HG03064 (cell line): ENCODE data around the gene FAM185A.
"Not testable (repeated sequence)": the region's sequence is repeated elsewhere in the genome, so short reads cannot be mapped to it uniquely, and the experiment has no call there.

Experiments used
- ATAC-seq: cut with Tn5 transposase; IDR thresholded peaks from one replicate; pipeline ENCODE4 v1.9.1; 2021; ENCODE audit warnings: low read depth; ENCODE audit not compliant: unreplicated experiment

FAM185A gene

DNA sequence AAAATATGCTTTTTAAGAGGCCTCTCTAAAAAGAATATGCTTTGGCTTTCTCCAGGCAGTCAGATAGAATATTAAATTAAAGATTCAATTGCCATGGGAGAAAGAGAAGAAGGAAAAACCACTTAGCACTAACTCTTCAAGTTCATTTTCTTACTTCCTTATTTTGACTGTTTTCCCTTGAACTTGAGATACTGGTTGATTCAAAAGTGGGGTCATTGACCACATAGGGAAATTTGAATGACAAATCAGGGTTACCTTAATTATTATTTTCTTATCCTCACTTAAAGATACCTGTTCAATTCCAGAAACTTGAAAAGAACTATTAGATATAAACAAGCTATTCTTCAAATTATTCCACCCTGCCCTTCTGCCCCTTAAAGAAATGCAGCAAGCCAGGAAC lies 27.4 kb downstream of the FAM185A start:
- not testable (repeated sequence) for ATAC-seq

DNA sequence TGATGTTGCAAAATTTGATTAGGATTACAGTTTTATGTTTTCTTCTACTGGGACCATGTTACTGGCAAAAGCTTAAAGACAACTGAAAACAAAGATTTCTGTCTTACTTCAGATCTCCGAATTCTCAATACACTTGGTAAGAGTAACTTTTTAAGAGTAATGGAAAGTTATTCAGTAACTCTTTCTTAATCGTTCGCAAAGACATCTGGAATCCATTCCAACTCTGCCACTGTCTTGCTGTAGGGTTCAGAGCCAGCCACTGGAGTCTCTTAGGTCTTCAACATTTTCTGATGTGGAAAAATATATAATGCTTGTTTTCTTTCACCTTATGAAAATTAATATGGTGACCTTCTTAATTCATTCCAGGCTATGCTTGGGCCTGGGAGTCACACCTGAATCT lies 29.9 kb downstream of the FAM185A start:
- ATAC-seq: not testable (repeated sequence)

DNA sequence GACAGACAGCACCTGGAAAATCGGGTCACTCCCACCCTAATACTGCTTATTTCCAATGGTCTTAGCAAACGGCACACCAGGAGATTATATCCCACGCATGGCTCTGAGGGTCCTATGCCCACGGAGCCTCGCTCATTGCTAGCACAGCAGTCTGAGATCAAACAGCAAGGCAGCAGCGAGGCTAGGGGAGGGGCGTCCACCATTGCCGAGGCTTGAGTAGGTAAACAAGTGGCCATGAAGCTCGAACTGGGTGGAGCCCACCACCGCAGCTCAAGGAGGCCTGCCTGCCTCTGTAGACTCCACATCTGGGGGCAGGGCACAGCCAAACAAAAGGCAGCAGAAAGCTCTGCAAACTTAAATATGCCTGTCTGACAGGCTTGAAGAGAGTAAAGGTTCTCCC lies 32.1 kb downstream of the FAM185A start:
- ATAC-seq: not testable (repeated sequence)

DNA sequence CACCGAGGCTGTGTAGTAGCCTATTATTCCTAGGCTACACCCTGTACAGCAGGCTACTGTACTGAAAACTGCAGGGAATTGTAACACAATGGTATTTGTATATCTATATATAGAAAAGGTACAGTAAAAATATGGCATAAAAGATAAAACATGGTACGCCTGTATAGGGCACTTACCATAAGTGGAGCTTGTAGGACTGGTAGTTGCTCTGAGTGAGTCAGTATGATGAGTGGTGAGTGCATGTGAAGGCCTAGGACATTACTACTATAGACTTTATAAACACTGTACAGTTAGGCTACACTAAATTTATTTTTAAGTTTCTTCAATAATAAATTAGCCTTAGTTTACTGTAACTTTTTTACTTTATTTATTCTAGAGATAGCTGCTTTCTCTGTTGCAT lies 40.0 kb downstream of the FAM185A start:
- ATAC-seq: not testable (repeated sequence)

DNA sequence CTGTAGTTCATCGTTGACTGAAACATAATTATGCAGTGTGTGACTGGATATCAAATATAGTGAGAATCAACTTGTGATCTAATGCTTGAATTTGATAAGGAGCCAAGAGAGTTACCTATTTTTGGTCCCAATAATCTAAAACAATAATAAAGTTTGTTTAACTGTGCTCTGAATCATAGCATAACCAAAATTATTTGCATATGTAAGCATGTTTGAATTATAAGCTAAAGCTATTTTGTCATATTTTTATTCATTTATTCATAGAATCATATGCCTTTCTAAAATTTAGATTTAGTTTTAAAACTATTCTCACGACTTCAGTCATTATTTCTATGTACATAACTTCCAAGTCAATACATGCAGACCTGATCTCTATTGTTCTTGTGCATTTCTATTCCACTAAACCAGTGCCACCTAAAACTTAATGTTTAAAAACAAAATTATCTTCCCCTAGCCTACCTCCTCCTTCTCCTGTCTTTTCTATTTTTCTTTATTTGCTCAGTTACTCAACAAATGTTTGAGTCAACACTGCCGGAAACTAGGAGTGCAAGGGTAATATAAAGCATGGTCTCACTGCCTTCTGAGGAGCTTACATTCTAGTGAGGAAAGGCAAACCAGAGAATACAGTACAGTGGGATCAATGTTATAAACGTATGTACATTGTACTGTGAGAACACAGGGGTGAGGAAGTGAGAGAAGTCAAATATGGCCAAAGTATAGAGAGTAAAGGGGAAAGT lies 41.7 kb downstream of the FAM185A start:
- not testable (repeated sequence) for ATAC-seq

DNA sequence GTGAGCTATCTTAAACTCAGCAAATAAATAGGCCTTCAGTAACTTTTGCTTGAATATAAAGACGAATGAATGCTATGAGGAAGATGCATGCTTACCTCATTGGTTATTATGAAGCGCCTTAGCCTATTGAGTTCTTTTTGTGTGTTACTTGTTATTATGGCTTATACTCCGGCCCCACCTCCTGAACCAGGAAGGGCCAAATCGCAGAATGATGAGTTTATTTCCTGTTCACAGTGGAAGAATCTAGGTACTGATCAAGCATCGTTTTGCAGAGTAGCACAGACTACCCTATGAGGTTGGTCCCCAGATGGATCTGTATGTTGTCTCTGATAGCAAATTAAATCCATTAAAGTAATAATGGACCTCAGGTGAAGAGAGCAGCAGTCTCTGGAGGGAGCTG lies 42.6 kb downstream of the FAM185A start:
- ATAC-seq: not testable (repeated sequence)

DNA sequence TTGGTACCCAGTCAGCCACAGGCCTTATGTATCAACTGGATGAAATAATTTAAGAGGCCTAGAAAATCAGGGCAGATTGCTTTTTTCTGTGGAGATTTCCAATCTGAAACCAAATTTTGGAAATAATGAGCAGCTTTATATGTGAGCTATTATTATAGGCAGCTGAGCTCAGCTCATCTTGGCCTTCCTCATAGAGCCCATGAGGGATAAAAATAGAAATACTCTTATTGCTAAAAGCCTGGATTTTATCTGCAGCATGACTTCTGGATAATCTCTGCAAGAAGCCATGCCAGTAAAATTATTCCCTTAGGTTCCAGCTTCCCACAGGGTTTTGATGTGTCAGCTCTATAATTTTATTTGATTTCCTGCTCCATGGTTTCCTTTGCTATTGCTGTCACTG lies 43.0 kb downstream of the FAM185A start:
- ATAC-seq: not testable (repeated sequence)

DNA sequence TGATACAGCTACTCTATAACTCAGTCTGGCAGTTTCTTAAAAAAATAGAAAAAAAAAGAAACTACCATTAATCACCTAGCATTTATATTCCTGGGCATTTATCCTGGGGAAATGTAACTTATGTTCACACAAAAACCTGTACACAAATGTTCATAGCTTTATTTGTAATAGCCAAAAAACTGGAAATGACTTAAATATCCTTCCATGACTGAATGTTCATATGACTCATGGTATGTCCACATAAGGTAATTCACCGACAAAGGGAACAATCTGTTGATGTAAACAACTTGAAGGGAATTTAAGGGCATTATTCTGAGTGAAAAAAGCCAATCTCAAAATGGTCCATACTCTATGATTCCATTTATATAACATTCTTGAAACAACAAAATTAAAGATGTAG lies 45.8 kb downstream of the FAM185A start:
- ATAC-seq: not testable (repeated sequence)

DNA sequence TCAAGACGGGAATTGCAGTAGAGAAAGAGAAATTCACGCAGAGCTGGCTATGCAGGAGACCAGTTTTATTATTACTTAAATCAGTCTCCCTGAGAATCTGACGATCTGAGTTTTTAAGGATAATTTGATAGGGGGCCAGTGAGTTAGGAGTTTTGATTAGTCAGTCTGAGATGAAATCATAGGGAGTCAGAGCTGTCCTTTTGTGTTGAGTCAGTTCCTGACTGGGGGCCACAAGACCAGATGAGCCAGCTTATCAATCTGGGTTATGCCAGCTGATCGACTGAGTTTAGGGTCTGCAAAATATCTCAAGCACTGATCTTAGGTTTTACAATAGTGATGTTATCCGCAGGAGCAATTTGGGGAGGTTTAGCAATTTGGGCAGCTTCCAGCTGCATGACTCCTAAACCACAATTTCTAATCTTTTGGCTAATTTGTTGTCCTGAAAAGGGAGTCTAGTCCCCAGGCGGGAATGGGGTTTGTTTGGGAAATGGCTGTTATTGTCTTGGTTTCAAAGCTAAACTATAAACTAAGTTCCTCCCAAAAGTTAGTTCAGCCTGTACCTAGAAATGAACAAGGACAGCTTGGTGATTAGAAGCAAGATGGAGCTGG lies 47.3 kb downstream of the FAM185A start:
- ATAC-seq: not testable (repeated sequence)

DNA sequence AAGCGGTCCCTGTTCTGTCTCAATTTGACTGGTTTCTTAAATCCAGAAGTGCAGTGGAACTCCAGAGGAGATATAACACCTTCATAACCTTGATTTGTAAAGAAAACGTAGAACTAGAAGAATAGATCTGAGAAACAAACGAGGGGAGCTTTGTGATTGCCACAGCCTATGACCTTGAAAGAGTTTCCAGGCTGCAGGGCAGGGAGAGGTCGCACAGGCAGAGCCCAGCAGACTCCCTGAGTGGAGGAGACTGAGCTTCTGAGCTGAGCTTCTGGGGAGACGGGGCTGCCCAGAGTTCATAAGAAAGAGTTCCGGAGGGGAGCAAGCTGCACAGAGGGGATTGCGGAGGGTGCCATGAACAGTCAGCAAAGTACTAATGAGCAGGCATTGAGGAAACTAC lies 57.8 kb downstream of the FAM185A start:
- ATAC-seq: no peak

DNA sequence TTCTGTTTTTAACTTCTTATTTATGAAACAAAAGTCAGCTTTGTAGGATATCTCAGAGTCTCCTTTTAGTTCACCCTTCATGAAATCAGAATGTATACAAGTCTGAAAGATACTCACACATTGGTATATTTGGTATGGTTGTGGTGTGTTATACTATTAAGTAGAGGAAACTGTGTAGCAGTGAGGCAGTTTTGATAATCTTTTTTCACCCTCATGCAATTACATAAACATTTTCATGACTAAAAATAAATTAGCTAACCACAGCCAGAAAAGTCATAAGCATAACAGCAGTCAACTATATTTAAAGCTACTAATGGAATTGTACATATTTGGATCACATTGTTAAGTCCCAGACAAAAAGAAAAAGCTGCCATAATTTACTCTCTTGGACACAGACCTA lies 62.1 kb downstream of the FAM185A start:
- no peak for ATAC-seq

DNA sequence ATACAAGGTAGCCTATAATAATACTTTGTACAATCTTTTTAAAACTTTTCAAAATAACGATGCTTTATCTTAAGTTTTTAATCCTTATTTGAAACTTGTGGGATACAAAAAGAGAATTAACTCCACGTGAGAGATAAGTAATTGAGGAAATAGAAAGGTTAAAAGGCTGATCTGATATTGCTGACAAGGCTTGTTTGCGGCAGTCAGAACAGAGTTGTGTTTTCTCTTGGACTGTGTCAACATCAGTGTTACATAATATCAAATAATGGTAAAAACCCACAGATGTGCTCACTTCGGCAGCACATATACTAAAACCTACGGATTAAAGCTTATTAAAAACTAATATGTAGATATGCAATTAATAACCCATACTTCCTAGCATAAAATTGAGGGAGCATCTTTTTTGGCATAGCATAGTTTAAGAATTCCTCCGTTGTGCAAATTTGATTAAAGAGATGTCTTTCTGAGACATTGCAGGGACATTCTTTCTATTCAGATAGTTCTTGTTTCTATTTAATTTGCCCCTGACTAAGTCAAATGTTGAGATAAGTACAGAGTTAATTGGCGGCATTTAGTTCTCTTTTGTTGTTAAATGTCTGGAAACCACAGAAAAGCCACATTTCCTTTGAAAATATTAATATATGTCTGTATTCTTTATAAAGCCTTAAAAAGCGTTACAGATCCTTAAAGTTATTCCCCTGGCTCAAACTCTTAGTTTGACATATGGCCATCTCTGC lies 63.3 kb downstream of the FAM185A start:
- ATAC-seq: no peak

DNA sequence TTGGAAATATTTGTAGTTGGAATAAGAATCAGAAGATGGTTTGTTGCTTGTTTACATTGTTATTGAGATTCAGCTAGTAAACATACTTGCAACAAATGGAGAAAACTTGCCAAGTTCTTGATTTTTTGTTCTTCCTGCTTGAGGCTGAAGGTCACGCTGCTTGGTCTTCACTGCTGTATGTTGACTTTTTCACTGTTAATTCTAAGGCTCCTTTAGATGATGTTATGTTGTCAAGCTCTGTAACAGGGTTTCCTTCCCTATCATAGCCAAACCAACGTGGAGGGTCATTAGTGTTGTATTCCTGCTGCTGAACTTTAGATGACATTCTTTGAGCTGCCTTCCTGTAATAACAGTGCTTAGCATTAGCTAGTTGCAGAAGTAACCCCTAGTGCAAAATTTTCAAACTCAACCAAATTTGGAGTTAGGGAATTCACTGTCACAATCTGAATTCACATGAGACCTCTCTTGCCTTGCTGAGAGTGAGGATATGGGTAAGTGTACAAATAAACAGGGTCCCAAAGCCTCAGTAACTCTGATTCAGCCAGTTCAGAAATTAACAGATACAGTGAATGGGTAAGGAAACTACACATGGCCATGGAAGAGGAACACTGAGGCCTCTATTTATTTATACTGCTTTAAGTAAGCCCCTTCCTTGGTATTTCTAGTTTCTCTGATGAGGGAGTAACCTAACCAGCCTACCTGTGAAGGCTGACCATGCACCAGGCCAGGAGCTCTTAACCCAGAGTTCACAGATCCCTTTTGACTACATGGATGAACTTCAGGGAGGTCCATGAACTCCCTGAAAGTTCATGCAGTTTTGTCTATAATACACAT lies 64.6 kb downstream of the FAM185A start:
- ATAC-seq: no peak

DNA sequence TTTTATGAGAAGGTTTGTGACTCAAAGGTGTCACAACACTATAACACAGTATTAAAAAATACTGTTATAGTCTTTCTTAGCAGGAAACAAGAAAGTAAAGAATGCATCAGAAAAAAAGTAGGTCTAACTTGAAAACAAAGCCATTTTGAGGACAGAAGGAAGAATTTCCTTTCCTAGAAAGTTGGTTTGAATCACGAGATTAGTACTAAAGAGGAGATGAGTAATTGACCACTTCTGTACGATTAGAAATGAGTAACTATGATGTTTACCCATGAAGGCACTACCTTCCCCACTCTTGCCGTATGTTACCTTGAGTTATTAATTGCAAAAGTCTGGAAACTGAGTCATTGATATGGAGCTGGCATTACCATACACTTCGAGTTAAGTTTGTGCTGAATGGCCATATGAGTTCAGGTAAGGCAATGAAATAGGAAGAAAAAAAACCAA lies 65.2 kb downstream of the FAM185A start:
- no peak for ATAC-seq

DNA sequence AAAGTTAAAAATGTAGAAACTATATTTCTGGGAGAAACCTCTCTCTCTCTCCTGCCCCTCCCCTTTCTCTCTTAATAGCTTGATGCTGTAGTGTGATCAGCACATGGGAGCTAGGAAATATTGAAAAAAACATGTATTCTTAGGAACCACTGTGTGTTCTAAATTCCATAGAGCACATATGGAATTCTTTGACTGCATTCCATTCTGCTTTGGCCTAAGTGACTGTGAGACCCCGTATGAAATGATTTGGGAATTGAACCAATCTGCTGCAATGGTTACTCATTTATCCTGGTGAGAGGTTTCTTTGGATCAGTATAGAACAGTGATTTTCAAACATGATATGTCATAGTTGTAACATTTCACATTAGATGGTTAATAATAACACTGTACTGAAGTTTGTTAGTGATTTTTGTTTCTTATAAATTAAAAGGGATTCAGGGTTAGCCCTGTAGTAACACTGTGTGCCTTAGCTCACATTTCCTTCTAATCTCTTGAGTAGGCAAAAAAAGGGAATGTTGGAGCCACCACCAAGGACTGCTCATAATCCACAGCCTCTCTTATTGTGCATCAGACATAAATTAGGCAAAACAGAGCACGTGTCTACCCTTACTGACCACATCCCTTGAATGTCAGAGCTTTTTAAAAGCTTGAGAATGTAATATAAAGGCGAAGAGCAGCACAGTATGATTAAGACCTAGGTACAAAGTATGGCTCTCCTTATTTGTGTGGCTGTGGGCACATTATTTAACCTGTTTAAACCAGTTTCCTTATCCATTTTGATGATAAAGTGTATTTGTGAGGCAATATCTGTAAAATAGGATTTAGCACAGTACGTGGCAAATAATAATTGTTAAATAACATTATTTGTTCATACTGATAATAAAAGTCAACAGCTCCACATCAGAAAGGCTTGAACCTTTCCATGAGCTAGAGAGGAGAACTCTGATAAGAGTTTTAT lies 69.1 kb downstream of the FAM185A start:
- ATAC-seq: no peak

DNA sequence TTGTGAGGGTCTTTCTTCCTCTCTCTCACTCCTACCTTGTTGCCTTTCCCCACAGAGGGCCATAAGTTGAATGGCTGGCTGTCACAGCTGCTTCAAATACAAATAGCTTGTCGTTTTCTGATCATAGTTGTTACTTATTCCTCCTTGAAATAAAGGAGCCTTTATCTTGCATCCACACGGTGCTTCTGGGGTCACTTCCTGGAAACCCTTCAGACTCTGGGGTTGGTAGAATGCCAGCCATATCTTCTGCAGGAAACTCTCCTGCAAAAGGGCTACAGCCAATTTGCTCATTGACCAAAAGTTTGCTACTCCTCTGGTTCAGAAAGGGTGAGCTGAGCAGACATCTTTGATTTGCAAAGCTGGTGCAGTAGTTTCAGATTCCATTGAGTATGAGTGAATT lies 70.4 kb downstream of the FAM185A start:
- ATAC-seq: no peak

DNA sequence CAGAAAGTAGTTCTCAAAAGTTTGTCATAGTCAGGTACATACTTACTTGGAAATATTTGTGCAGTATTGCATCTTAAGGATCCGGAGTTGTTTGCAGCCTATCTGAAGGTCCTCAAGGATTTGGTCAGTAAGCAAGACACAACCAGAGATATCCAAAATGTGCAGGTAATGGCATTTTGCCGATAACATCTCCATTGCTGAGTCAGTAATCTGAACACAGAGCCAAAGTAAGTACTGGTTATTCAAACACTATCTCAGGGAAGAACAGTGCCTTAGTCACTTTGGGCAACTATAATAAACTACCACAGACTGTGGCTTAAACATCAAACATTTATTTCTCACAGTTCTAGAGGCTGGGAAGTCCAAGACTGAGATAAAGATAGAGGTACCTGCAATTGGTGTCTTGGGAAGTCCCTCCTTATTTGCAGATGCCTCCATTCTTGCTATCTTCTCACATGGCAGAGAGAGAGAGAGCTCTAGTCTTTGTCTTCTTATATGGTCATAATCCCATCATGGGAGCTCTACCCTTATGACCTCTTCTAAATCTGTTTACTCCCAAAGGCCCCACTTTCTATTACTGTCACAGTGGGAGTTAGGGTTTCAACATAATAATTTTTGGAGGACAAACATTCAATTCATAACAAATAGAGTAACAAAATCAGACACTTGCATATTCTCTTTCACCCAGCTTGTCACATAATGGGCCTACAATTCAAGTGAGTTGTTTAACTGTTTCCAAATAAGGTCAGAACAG lies 73.4 kb downstream of the FAM185A start:
- no peak for ATAC-seq

DNA sequence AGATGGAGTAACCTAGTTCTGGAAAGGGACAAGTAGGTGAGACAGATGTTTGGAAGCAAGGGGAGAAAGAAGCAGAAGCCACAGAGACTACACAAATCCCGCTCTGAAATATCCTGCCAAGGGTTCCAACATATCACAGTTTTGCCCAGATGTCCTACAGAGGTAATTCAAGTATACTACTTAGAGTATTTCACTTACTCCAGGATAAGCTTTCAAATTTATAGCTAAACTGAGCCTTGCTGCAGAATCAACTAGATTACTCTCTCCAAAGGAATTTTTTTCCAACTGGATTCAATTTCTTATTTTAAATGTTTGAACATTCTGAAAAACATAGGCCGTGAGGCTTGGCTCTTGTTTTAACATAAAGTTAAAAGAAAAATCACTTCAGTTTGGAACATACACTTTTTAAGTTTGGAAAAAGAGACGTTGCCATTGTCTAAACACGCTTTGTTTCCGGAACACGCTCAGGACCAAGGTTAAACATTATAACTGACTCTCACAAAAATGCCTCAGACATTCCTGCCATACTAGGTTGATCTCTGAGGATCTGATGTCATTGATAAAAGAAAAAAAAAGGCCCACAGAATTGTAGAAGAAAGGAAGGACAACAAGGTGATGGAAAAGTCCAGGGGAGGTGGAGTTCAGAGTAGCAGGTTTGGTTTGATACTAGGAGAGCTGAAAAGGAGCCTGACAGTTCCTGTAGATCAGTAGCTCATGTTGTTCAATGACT lies 74.8 kb downstream of the FAM185A start:
- ATAC-seq: no peak
